ENCODE data around the gene HAP1.
"Not testable (repeated sequence)": the region's sequence is repeated elsewhere in the genome, so short reads cannot be mapped to it uniquely, and the experiment has no call there.

Gene HAP1, protein sequence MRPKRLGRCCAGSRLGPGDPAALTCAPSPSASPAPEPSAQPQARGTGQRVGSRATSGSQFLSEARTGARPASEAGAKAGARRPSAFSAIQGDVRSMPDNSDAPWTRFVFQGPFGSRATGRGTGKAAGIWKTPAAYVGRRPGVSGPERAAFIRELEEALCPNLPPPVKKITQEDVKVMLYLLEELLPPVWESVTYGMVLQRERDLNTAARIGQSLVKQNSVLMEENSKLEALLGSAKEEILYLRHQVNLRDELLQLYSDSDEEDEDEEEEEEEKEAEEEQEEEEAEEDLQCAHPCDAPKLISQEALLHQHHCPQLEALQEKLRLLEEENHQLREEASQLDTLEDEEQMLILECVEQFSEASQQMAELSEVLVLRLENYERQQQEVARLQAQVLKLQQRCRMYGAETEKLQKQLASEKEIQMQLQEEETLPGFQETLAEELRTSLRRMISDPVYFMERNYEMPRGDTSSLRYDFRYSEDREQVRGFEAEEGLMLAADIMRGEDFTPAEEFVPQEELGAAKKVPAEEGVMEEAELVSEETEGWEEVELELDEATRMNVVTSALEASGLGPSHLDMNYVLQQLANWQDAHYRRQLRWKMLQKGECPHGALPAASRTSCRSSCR

DNA sequence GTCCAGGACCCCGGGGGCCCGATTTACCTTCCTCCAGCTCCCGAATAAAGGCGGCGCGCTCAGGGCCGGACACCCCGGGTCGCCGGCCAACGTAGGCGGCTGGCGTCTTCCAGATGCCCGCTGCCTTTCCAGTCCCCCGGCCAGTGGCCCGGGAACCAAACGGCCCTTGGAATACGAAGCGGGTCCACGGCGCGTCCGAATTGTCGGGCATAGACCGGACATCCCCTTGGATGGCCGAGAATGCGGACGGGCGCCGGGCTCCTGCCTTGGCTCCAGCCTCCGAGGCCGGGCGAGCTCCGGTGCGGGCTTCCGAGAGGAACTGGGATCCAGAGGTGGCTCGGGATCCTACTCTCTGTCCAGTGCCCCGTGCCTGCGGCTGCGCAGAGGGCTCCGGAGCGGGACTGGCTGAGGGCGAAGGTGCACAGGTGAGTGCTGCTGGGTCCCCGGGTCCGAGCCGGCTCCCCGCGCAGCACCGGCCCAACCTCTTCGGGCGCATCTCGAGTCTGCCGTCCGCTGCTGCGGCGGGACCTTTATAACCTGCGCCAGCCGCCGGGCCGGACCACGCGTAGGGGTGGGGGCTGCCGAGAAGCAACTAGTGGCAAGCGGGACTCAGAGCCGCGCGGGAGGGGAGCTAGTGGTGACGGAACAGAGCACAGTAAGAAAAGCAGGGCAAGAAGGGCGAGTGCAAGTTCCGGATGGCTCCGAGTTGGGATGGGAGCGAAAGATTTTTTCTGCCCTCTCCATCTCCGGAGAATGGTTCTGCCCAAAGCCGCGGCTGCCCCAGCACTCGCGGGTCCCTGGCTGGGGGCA lies at the start of gene HAP1:
TSS of gene HAP1 (minus strand) at position 505 of the 810 bp plus-strand sequence. CDS start at position 496, 9 bp downstream.
- no peak for DNase-seq (ENCODE audit: low read depth in 2 of 3, low spot score in 1 of 3)

GRCh38 chr17:41782142-41782541 lies 47.7 kb upstream of the HAP1 start:
- no peak for DNase-seq (ENCODE audit: low read depth in 2 of 3, low spot score in 1 of 3)

DNA sequence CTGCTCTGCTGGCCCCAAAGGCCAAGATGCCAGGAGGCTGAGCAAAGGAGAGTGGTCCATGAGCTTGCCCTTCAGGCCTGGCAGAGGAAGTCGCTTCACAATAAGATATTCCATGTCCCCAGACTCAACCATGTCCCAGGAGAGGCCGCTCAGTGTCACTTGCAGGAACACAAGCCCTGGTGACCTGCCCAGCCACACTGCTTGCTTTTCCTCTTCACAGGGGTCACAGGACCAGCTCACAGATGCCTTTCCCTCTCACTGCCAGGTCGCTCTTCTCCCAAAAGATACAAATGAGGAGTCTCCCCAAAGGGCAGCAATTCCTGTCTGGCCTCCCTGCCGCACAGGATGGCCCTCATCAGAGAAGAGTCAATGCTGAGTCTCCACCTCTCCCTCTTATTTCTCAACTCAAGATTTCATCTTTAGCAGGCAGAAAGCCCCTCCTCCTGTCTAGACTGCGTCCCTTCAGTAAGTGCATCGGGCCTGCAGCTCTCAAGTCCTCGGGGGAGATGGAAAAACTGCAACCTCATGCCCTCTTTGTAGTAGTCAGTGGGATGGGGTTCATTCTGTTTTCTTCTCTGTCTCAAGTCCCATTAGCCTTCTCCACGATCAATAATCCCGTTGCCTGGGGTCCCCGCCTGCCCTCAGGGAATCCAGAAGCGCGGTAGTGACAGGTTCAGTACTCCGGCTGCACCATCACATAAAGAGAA lies 47.1 kb upstream of the HAP1 start:
- DNase-seq (ENCODE audit: low read depth in 2 of 3, low spot score in 1 of 3), result no peak

DNA sequence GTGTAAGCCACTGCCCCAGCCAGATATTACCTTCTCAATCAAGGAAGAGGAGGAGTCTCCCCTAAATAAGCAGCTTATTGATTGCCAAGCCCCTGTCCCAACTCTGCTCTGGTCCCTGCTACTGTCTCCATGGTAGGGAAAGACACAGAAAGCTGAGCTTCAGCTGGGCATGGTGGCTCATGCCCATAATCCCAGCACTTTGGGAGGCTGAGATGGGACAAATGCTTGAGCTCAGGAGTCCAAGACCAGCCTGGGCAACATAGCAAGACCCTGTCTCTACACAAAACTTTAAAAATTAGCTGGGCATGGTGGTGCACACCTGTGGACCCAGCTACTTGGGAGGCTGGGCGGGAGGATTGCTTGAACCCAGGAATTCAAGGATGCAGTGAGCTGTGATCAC lies 45.5 kb upstream of the HAP1 start:
- DNase-seq (ENCODE audit: low read depth in 2 of 3, low spot score in 1 of 3), result no peak

- no peak for DNase-seq (ENCODE audit: low read depth in 2 of 3, low spot score in 1 of 3)
Observed at GRCh38 chr17:41777574-41778188, 43.2 kb upstream of the HAP1 start.

- no peak for DNase-seq (ENCODE audit: low read depth in 2 of 3, low spot score in 1 of 3)
Observed at GRCh38 chr17:41777157-41777573, 42.7 kb upstream of the HAP1 start.

DNA sequence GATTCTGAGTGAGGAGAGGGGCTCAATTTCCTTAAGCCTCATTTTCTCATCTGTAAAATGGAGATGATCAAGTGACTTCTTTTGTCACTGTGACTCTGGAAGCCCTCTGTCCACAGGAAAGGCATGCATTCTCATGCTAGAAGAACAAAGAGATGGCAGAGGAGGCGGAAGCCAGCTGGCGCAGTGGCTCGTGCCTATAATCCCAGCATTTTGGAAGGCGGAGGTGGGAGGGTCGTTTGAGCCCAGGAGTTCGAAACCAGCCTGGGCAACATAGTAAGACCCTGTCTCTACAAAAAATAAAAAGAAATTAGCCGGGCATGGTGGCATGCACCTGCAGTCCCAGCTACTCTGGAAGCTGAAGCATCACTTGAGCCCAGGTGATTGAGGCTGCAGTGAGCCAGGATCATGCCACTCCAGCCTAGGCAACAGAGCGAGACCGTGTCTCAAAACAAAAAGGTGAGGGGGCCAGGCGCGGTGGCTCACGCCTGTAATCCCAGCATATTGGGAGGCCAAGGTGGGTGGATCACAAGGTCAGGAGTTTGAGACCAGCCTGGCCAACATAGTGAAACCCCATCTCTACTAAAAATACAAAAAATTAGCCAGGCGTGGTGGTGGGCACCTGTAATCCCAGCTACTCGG lies 41.9 kb upstream of the HAP1 start:
- DNase-seq (ENCODE audit: low read depth in 2 of 3, low spot score in 1 of 3), result not testable (repeated sequence)

GRCh38 chr17:41775394-41776226 lies 41.2 kb upstream of the HAP1 start:
- no peak for DNase-seq (ENCODE audit: low read depth in 2 of 3, low spot score in 1 of 3)

- DNase-seq (ENCODE audit: low read depth in 2 of 3, low spot score in 1 of 3), result no peak
Observed at GRCh38 chr17:41773731-41774193, 39.3 kb upstream of the HAP1 start.

DNA sequence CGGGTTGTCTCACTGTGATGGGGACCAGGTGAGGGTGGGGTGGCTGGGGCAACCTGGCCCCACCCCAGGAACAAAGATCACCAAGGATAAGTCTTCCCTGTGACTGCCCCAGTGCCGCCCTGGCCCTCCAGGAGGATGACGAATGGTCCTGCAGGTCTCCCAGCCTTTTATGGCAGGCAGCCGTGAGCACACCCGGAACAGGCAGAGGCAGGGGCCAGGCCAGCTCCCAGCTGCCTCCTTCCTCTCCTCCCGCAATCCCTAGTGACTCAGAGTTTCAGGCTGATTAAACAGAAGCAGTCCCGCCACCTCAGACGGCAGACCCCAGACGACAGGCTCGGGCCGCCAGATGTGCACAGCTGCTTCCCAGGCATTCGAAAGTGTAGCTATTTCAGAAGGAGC lies 38.7 kb upstream of the HAP1 start:
- no peak for DNase-seq (ENCODE audit: low read depth in 2 of 3, low spot score in 1 of 3)

DNA sequence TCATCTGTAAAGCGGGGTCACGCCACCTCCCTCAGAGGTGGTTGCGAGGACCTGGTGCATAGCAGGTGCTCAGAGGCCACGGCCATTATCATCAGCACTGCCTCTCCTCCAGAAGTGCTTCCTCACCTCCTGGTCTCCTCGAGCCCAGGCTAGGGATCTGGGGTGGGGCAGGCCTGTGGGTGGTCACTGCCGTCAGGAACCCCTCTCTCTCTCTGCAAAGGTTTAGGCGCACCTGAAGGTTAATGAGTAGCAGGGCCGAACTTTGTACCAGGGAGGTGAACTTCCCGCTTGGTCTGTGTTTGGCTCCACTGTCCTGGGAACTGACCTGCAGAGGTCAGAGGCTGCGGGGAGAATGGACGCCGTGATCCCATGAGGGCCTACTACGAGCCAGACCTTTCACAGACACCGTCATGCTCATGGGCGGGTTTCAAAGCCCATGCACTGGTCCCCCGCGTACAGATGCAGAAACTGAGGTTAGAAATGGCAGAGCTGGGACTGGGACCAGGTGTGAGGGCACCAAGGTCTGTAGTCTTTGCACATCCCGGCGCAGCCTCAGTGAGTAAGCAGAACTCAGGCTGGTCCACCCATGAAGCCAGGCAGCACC lies 38.2 kb upstream of the HAP1 start:
- DNase-seq (ENCODE audit: low read depth in 2 of 3, low spot score in 1 of 3), result no peak

- DNase-seq (ENCODE audit: low read depth in 2 of 3, low spot score in 1 of 3), result no peak
Observed at GRCh38 chr17:41772218-41772585, 37.8 kb upstream of the HAP1 start.

DNA sequence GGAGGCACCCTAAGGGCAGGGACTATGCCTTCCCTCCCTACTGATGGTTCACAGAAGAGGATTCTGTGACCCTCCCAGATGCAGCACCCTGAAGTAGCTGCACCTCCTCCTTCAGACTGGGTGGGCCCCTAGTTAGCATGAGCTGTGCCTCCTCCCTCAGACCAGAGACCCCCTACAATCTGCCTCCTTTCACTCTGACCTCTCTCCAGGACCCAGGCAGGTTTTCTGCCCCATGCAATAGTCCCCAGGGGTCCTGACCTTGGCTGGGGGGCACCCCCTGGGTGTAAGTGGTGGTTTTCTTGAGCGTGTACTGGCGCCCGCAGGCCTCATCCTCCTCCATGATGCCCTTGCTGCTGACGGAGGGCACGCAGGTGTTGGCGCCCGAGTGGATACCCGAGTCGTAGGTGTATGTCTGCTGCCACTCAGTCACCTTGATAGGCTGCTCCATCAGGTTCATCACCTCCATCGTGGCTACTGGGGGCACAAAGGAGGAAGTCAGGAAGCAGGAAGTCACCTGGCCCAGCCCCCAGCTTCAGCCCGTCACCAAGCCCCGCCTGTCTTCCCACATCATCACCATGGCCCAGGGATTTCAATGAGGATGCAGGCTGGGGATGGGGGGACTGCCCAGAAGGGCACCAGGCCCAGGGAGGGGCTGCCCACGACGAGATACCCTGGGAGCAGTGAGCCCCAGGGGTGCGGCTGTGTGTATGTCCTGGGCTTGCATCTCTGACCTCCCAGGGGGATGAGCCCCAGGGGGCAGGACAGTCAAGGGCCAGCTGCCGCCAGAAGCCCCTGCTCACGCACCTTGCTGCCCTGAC lies 37.2 kb upstream of the HAP1 start:
- no peak for DNase-seq (ENCODE audit: low read depth in 2 of 3, low spot score in 1 of 3)

- no peak for DNase-seq (ENCODE audit: low read depth in 2 of 3, low spot score in 1 of 3)
Observed at GRCh38 chr17:41769985-41770384, 35.5 kb upstream of the HAP1 start.

GRCh38 chr17:41769346-41769862 lies 35.0 kb upstream of the HAP1 start:
- no peak for DNase-seq (ENCODE audit: low read depth in 2 of 3, low spot score in 1 of 3)

DNA sequence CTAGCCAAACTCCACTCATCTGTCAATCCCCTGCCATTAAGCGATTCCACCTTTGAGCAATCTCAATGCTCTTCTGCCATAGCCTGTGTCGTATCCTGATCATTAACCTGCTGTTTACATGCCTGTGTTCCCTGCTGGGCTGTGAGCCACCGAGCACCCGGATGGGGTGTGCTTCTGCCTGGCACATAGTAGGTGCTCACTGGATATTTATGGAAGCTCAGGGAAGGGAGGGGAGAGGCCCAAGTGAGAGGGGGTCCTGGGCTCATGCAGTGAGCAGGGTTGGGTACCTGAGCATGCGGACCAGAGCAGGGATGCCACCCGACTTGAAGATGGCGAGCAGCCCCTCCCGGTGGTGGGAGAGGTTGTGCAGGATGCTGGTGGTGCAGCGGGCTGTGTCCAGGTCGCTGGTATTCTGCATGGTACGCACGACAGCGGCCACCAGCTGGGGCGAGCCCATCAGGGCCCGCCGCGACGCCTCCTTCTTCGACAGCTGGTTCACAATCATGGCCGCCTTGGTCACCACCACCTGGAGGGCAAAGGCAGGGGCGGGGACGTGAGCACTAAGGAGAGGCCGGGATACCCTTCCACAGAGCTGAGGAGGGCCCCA lies 34.3 kb upstream of the HAP1 start:
- DNase-seq (ENCODE audit: low read depth in 2 of 3, low spot score in 1 of 3), result no peak

DNA sequence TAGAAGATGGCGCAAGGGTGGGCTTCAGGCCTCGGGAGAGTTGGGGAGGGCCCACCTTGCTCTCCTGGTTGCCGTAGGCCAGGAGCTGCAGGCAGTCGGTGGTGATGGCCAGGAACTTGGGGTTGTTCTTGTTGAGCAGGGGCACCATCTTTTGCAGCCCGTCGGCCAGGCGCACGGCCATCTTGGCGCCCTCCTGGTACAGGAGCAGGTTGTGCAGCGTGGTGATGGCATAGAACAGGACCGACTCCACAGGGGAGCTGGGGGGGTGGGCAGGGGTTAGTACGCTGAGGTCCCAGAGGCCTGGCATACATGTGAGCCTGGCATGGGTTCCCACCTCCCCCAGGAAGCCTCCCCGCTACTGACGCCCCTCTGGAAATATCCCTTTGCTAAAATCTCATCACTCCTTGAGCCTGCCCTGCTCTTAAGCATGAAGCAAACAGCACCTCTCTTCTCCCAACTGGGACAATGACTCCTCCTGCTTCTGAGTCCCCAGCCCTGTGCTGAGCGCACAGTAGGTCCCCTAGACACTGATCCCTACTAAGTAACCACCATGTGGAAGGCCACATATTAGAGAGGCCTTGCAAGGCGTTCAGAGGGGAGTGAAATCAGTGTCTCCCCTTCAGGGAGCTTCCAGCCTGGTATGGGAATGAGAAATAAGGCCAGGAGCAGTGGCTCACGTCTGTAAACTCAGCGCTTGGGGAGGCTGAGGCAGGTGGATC lies 33.0 kb upstream of the HAP1 start:
- DNase-seq (ENCODE audit: low read depth in 2 of 3, low spot score in 1 of 3), result no peak

All from stimulated activated CD4-positive, alpha-beta T cell treated with anti-CD3 and anti-CD28 coated beads, Interleukin-12 subunit alpha, Interleukin-12 subunit beta, amount 100 ng/mL, for 48 hours (primary cell).